Nucleus accumbens (tissue), 56 donors: ENCODE measurements around the gene TMEM205.
"Not testable (repeated sequence)": the region's sequence is repeated elsewhere in the genome, so short reads cannot be mapped to it uniquely, and the experiment has no call there.

Experiments used
- DNase-seq, 56 donors: peaks; one replicate each; lab custom pipeline; 2025; lab: John Stamatoyannopoulos, UW

The TMEM205 gene

GRCh38 chr19:11373885-11374432 is 27.9 kb upstream of the TMEM205 start:
- peak in 11 of 56 donors; percentile 22 to 60 (median 48) for DNase-seq

GRCh38 chr19:11373166-11373884 is 27.3 kb upstream of the TMEM205 start:
- peak in 52 of 56 donors; percentile 12 to 94 (median 77) for DNase-seq

- DNase-seq, result no peak
These were observed 24.7 kb upstream of the TMEM205 start for GRCh38 chr19:11370744-11371143.

GRCh38 chr19:11367528-11367927 is 21.5 kb upstream of the TMEM205 start:
- no peak for DNase-seq

GRCh38 chr19:11365557-11366117 is 19.6 kb upstream of the TMEM205 start:
- no peak for DNase-seq

- DNase-seq, result peak in 18 of 56 donors; percentile 3 to 57 (median 20)
These were observed 18.9 kb upstream of the TMEM205 start for GRCh38 chr19:11364935-11365334.

- no peak for DNase-seq
These were observed 18.3 kb upstream of the TMEM205 start for GRCh38 chr19:11364296-11364904.

- no peak for DNase-seq
These were observed 17.8 kb upstream of the TMEM205 start for GRCh38 chr19:11363881-11364280.

- DNase-seq, result no peak
These were observed 16.0 kb upstream of the TMEM205 start for GRCh38 chr19:11361771-11362731.

GRCh38 chr19:11361037-11361770 is 15.1 kb upstream of the TMEM205 start:
- peak in 1 of 56 donors; percentile 20 for DNase-seq

- DNase-seq, result no peak
These were observed 13.4 kb upstream of the TMEM205 start for GRCh38 chr19:11359421-11359820.

- DNase-seq, result no peak
These were observed 10.8 kb upstream of the TMEM205 start for GRCh38 chr19:11356676-11357550.

GRCh38 chr19:11356074-11356397 is 10.0 kb upstream of the TMEM205 start:
- peak in 1 of 56 donors; percentile 6 for DNase-seq

GRCh38 chr19:11355160-11356073 is 9.3 kb upstream of the TMEM205 start, which contains the start of gene PLPPR2:
Gene PLPPR2, plus strand, starts transcription at chr19:11355432. Its CDS starts 2,242 bp downstream, at chr19:11357674.
- peak in 55 of 56 donors; percentile 26 to 95 (median 79) for DNase-seq

GRCh38 chr19:11354102-11354501 is 8.0 kb upstream of the TMEM205 start:
- DNase-seq, result not testable (repeated sequence)

- no peak for DNase-seq
These were observed 3.1 kb upstream of the TMEM205 start for GRCh38 chr19:11349171-11349570.

- no peak for DNase-seq
These were observed 1.5 kb upstream of the TMEM205 start for GRCh38 chr19:11347546-11348039.
